GM12892 (cell line): ENCODE results near the gene CMTM4.

Experiments used
- POLR2A ChIP-seq: IDR thresholded peaks from 2 replicates; pipeline ENCODE4 v1.6.1; 2011; ENCODE audit warnings: low read depth, low read length, control low read depth
- POLR2AphosphoS5 ChIP-seq: IDR thresholded peaks from 2 replicates; pipeline ENCODE4 v1.6.1; 2011; ENCODE audit warnings: low read depth, low read length, control low read depth
- TAF1 ChIP-seq: IDR thresholded peaks from 2 replicates; pipeline ENCODE4 v1.6.1; 2011; ENCODE audit warnings: low read depth, mild to moderate bottlenecking, control low read depth, low read length, borderline replicate concordance

- TF ChIP-seq POLR2A: no peak
- no peak for TF ChIP-seq POLR2AphosphoS5
- no peak for TF ChIP-seq TAF1
Observed at GRCh38 chr16:66661210-66661560, 35.4 kb downstream of the CMTM4 start.
